PFSK-1 (cell line): ENCODE results near the gene FITM1.

Source experiments
- FOXP2 ChIP-seq: optimal IDR thresholded peaks from 2 replicates; pipeline ENCODE3; 2011; ENCODE audit warnings: borderline replicate concordance, control low read depth, inconsistent platforms; ENCODE audit not compliant: insufficient read depth; ENCODE audit errors: extremely low read length, extremely low read depth
- POLR2AphosphoS5 ChIP-seq: IDR thresholded peaks from 2 replicates; pipeline ENCODE4 v1.6.1; 2012; ENCODE audit warnings: low read depth, mild to moderate bottlenecking, control low read depth, low read length, moderate library complexity
- SIN3A ChIP-seq: IDR thresholded peaks from 2 replicates; pipeline ENCODE4 v1.6.1; 2012; ENCODE audit warnings: mild to moderate bottlenecking, low read length, moderate library complexity, borderline replicate concordance; ENCODE audit not compliant: insufficient read depth
- TAF1 ChIP-seq: IDR thresholded peaks from 2 replicates; pipeline ENCODE4 v1.6.1; 2012; ENCODE audit warnings: low read length, control low read depth, borderline replicate concordance; ENCODE audit not compliant: insufficient read depth
- TF ChIP-seq, protein P1 (sequence below), 2 experiments: IDR thresholded peaks; 2 replicates each; pipeline versions ENCODE4 v1.6.1 to v1.8.0; 2011 to 2012; ENCODE audit warnings: low read depth in 2 of 2, low read length in 2 of 2, control low read depth in 1 of 2, inconsistent platforms in 1 of 2, mild to moderate bottlenecking in 1 of 2, moderate library complexity in 1 of 2; ENCODE audit not compliant: insufficient read depth in 1 of 2

FITM1 gene

DNA sequence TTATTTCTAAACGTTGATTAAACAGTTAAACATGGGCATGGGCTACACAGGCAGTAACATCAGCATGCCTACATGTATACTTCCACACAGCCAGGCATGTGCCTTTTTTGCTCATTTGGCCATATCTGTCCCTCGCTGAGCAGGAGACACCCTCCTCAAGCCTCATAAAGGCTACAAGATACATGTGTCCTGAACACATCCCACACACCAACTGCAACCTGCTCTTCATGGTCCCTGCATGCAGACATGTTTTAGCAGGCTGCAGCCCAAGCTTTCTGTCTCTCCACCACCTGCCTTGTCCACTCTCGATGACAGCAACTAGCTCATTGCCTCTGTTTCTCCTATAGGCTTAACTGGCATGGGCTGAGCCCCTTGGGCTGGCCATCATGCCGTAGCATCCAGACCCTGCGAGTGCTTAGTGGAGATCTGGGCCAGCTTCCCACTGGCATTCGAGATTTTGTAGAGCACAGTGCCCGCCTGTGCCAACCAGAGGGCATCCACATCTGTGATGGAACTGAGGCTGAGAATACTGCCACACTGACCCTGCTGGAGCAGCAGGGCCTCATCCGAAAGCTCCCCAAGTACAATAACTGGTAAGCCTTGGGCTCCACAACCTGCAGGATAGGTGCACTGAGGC, 33.8 kb upstream of the FITM1 start:
- TF ChIP-seq TAF1 (no peak), SIN3A (no peak), POLR2AphosphoS5 (no peak), FOXP2 (no peak)
- TF ChIP-seq, protein P1, sequence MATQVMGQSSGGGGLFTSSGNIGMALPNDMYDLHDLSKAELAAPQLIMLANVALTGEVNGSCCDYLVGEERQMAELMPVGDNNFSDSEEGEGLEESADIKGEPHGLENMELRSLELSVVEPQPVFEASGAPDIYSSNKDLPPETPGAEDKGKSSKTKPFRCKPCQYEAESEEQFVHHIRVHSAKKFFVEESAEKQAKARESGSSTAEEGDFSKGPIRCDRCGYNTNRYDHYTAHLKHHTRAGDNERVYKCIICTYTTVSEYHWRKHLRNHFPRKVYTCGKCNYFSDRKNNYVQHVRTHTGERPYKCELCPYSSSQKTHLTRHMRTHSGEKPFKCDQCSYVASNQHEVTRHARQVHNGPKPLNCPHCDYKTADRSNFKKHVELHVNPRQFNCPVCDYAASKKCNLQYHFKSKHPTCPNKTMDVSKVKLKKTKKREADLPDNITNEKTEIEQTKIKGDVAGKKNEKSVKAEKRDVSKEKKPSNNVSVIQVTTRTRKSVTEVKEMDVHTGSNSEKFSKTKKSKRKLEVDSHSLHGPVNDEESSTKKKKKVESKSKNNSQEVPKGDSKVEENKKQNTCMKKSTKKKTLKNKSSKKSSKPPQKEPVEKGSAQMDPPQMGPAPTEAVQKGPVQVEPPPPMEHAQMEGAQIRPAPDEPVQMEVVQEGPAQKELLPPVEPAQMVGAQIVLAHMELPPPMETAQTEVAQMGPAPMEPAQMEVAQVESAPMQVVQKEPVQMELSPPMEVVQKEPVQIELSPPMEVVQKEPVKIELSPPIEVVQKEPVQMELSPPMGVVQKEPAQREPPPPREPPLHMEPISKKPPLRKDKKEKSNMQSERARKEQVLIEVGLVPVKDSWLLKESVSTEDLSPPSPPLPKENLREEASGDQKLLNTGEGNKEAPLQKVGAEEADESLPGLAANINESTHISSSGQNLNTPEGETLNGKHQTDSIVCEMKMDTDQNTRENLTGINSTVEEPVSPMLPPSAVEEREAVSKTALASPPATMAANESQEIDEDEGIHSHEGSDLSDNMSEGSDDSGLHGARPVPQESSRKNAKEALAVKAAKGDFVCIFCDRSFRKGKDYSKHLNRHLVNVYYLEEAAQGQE (IDR thresholded peaks at IDR 0.05; ENCODE audit: insufficient read depth in 1 of 2, low read depth in 2 of 2, low read length in 2 of 2), result no peak

DNA sequence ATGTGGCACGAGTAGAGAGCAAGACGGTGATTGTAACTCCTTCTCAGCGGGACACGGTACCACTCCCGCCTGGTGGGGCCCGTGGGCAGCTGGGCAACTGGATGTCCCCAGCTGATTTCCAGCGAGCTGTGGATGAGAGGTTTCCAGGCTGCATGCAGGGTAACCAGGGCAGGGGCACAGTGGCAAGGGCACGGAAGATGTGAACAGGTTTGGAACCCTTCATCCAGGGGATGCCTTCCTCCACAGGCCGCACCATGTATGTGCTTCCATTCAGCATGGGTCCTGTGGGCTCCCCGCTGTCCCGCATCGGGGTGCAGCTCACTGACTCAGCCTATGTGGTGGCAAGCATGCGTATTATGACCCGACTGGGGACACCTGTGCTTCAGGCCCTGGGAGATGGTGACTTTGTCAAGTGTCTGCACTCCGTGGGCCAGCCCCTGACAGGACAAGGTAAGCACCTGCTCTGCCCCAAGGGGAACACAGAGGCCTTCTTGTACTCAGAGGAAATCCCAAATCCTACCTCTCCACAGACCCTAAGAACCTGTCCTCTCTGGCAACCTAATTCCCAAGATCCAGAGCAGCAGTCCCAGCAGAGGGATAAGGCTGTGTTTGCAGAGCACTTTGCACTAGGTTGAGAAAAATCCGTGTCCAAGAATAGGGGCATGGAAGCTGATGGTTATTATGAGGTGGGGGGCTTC, 32.1 kb upstream of the FITM1 start:
- TF ChIP-seq, protein P1 (IDR thresholded peaks at IDR 0.05; ENCODE audit: insufficient read depth in 1 of 2, low read depth in 2 of 2, low read length in 2 of 2), result no peak
- TF ChIP-seq POLR2AphosphoS5, result no peak

DNA sequence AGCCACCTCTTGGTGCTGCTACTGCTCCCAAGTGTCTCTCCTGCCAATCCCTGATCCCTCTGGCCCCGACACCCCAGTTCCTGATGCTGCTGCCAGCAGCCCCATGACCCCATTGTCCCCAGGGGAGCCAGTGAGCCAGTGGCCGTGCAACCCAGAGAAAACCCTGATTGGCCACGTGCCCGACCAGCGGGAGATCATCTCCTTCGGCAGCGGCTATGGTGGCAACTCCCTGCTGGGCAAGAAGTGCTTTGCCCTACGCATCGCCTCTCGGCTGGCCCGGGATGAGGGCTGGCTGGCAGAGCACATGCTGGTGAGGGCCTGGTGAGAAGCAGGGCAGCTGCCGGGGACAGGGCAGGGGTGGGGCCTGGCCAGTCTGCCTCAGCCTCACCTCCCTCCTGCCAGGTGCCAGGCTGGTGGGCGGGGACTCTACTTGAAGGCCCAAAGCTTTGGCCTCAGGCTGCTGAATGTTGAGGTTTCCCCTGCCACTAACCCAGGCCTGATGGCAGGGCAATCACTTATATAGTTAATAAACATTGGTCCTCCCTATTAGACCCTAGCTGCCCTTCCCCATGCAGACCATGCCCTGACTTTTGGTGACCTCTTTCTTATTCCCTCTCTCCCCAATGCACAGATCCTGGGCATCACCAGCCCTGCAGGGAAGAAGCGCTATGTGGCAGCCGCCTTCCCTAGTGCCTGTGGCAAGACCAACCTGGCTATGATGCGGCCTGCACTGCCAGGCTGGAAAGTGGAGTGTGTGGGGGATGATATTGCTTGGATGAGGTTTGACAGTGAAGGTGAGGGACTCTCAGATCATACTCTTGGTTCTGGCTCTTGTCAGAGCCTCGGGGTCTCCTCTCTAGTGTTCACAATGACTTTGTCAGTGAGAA, 31.3 kb upstream of the FITM1 start:
- TF ChIP-seq, protein P1 (IDR thresholded peaks at IDR 0.05; ENCODE audit: insufficient read depth in 1 of 2, low read depth in 2 of 2, low read length in 2 of 2), result no peak
- no peak for TF ChIP-seq SIN3A
- no peak for TF ChIP-seq POLR2AphosphoS5
- TF ChIP-seq FOXP2, result no peak
- no peak for TF ChIP-seq TAF1

DNA sequence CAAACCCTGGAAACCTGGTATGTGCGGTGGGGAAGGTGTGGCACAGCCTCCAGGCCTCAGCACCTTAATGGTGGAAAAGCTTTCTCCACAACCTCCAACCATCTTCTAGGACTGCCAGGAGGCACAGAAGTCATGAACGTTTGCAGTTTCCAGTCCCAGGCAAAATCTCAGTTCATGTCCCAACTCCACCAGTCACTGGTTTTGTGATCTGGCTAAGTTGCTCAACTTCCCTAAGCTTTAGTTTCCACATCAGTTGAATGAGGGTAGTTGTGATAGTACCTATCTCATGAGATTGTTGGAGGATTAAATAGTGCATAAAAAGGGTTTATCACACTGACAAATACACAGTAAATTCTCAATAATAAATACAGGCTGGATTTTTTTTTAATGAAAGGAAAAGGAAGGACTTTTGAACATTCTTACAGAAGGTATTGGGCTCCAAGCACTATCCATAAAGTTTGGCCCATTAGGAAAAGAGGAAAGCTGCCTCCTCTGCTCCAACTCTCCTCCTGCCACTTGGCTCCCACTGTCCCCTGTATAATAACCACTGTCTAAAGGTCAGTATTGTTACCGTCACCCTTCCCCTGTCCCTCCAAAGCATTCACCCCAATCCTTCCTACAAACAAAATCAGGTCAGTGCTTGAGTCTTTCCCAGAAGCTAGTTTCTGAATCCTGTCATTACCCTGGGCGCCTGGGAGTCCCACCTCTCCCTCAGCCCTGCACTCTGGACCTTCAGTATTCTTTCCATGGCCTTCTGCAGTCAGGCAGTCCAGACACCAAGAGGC, 30.1 kb upstream of the FITM1 start:
- TF ChIP-seq TAF1, result no peak
- TF ChIP-seq, protein P1 (IDR thresholded peaks at IDR 0.05; ENCODE audit: insufficient read depth in 1 of 2, low read depth in 2 of 2, low read length in 2 of 2), result no peak
- TF ChIP-seq FOXP2, result no peak
- TF ChIP-seq POLR2AphosphoS5, result no peak
- no peak for TF ChIP-seq SIN3A
